ENCODE measurements around the gene TRIP12. TPM values are rescaled to one million over a fixed set of nuclear protein-coding genes. Genes with fewer than 3 reads are reported as not detected.
"Not testable (repeated sequence)": the region's sequence is repeated elsewhere in the genome, so short reads cannot be mapped to it uniquely, and the experiment has no call there.

Gene TRIP12
- total RNA-seq, 1 experiment from 2014 or later = 97.9 TPM

GRCh38 chr2:229775614-229776313 lies 146.0 kb downstream of the TRIP12 start:
- DNase-seq (ENCODE audit: low spot score) = no peak

GRCh38 chr2:229774237-229774636 lies 147.6 kb downstream of the TRIP12 start:
- DNase-seq (ENCODE audit: low spot score) = no peak

- DNase-seq (ENCODE audit: low spot score) = no peak
Observed at GRCh38 chr2:229768235-229768634, 153.6 kb downstream of the TRIP12 start.

GRCh38 chr2:229765721-229766120 lies 156.1 kb downstream of the TRIP12 start:
- DNase-seq (ENCODE audit: low spot score) = no peak

- no peak for DNase-seq (ENCODE audit: low spot score)
Observed at GRCh38 chr2:229761663-229762062, 160.1 kb downstream of the TRIP12 start.

GRCh38 chr2:229757462-229757861 lies 164.3 kb downstream of the TRIP12 start:
- DNase-seq (ENCODE audit: low spot score) = not testable (repeated sequence)

GRCh38 chr2:229752970-229753729 lies 168.7 kb downstream of the TRIP12 start:
- no peak for DNase-seq (ENCODE audit: low spot score)

GRCh38 chr2:229749779-229750178 lies 172.0 kb downstream of the TRIP12 start:
- DNase-seq (ENCODE audit: low spot score) = no peak

GRCh38 chr2:229748950-229749349 lies 172.9 kb downstream of the TRIP12 start:
- no peak for DNase-seq (ENCODE audit: low spot score)

GRCh38 chr2:229742691-229743090 lies 179.1 kb downstream of the TRIP12 start:
- not testable (repeated sequence) for DNase-seq (ENCODE audit: low spot score)

- no peak for DNase-seq (ENCODE audit: low spot score)
Observed at GRCh38 chr2:229740279-229740678, 181.5 kb downstream of the TRIP12 start.

- DNase-seq (ENCODE audit: low spot score) = no peak
Observed at GRCh38 chr2:229738024-229738625, 183.7 kb downstream of the TRIP12 start.

GRCh38 chr2:229734410-229734809 lies 187.4 kb downstream of the TRIP12 start:
- no peak for DNase-seq (ENCODE audit: low spot score)

GRCh38 chr2:229733611-229734245 lies 188.1 kb downstream of the TRIP12 start:
- no peak for DNase-seq (ENCODE audit: low spot score)

- DNase-seq (ENCODE audit: low spot score) = no peak
Observed at GRCh38 chr2:229732897-229733296, 188.9 kb downstream of the TRIP12 start.

GRCh38 chr2:229731916-229732315 lies 189.9 kb downstream of the TRIP12 start:
- no peak for DNase-seq (ENCODE audit: low spot score)

GRCh38 chr2:229731363-229731762 lies 190.4 kb downstream of the TRIP12 start:
- DNase-seq (ENCODE audit: low spot score) = no peak

- no peak for DNase-seq (ENCODE audit: low spot score)
Observed at GRCh38 chr2:229728370-229728769, 193.4 kb downstream of the TRIP12 start.

- no peak for DNase-seq (ENCODE audit: low spot score)
Observed at GRCh38 chr2:229726643-229727042, 195.2 kb downstream of the TRIP12 start.

- no peak for DNase-seq (ENCODE audit: low spot score)
Observed at GRCh38 chr2:229725716-229726574, 195.9 kb downstream of the TRIP12 start.

GRCh38 chr2:229723192-229723591 lies 198.6 kb downstream of the TRIP12 start:
- not testable (repeated sequence) for DNase-seq (ENCODE audit: low spot score)
